A673 (cell line): ENCODE measurements around the gene CYP4V2. TPM values are rescaled to one million over a fixed set of nuclear protein-coding genes. Genes with fewer than 3 reads are reported as not detected.

Experiments used
- BruUV-seq: library from RNA; stranded (reverse); fragments of 400-500 nt; replicated peaks from 2 replicates; lab custom pipeline; 2021; lab: Mats Ljungman, UMichigan
- CTCF ChIA-PET: fragments of 300-600 bp; sonication (Branson Sonifier 250); formaldehyde crosslinking; loops from one replicate; lab custom pipeline; 2022; ENCODE audit warnings: antibody characterized with exemption; lab: Charles Lee
- POLR2A ChIA-PET: fragments of 300-600 bp; sonication (Branson Sonifier 250); formaldehyde crosslinking; loops from one replicate; lab custom pipeline; 2022; ENCODE audit warnings: antibody characterized with exemption; ENCODE audit not compliant: low non-redundant PET; lab: Charles Lee
- DNase-seq: peaks from one replicate; pipeline ENCODE4 v3.0.0-alpha.2; 2015; ENCODE audit warnings: low spot score
- H3K27ac ChIP-seq: fragments of 200-600 bp; sonication (generic); 2 replicates; pipeline ENCODE4 v1.5.1; 2016; ENCODE audit warnings: mixed run types, low read depth, mild to moderate bottlenecking, mixed read lengths, antibody characterized with exemption, low read length; ENCODE audit not compliant: poor library complexity, severe bottlenecking
- H3K27me3 ChIP-seq: fragments of 200-600 bp; sonication (generic); replicated peaks from 2 replicates; pipeline ENCODE4 v1.6.1; 2017; ENCODE audit warnings: mixed run types, low read depth, mild to moderate bottlenecking, mixed read lengths, antibody characterized with exemption, low read length; ENCODE audit not compliant: insufficient read depth, poor library complexity
- H3K36me3 ChIP-seq: fragments of 200-600 bp; sonication (generic); 2 replicates; pipeline ENCODE4 v1.6.1; 2016; ENCODE audit warnings: mixed run types, mild to moderate bottlenecking, mixed read lengths, antibody characterized with exemption, low read length; ENCODE audit not compliant: insufficient read depth, poor library complexity, severe bottlenecking
- H3K4me1 ChIP-seq: fragments of 200-600 bp; sonication (generic); 2 replicates; pipeline ENCODE4 v1.6.1; 2017; ENCODE audit warnings: mixed run types, mild to moderate bottlenecking, mixed read lengths, antibody characterized with exemption, low read length; ENCODE audit not compliant: insufficient read depth, poor library complexity, severe bottlenecking
- H3K4me3 ChIP-seq: fragments of 200-600 bp; sonication (generic); 2 replicates; pipeline ENCODE4 v1.5.1; 2016; ENCODE audit warnings: low read depth, mixed run types, mild to moderate bottlenecking, mixed read lengths, low read length; ENCODE audit not compliant: poor library complexity, severe bottlenecking
- H3K9me3 ChIP-seq: fragments of 200-600 bp; sonication (generic); 2 replicates; pipeline ENCODE4 v1.6.1; 2016; ENCODE audit warnings: mixed run types, low read depth, mild to moderate bottlenecking, mixed read lengths, antibody characterized with exemption, low read length; ENCODE audit not compliant: poor library complexity, severe bottlenecking
- EZH2 ChIP-seq: fragments of 200-600 bp; sonication (generic); IDR thresholded peaks from 2 replicates; pipeline ENCODE4 v1.6.1; 2017; ENCODE audit warnings: borderline replicate concordance, low read depth, mild to moderate bottlenecking, mixed read lengths, antibody characterized with exemption, low read length; ENCODE audit not compliant: poor library complexity, severe bottlenecking
- intact Hi-C: fragments of 100-400 bp; cut with micrococcal nuclease; formaldehyde crosslinking; loops from one replicate; pipeline ENCODE4 v1.10.0; 2022; ENCODE audit not compliant: unreplicated experiment
- total RNA-seq: library from RNA; stranded (reverse); gene quantifications from 2 replicates; pipeline ENCODE4 v1.2.3, GENCODE V29; 2021
- TF ChIP-seq, protein P1 (sequence below): fragments of 300-800, 200-600 bp; sonication (generic); conservative IDR thresholded peaks from 2 replicates; pipeline ENCODE4 v1.5.1; 2017; ENCODE audit warnings: low read depth, mild to moderate bottlenecking, antibody characterized with exemption, low read length, moderate library complexity, mixed read lengths

Gene CYP4V2
- total RNA-seq, 1 experiment from 2014 or later = 14.3 TPM

GRCh38 chr4:186227221-186227620, 35.9 kb downstream of the CYP4V2 start, which contains the start of gene KLKB1:
KLKB1 (plus strand) TSS chr4:186227507; CDS start chr4:186228196, 689 bp downstream.
- DNase-seq = peak; percentile 18
- no TSS peak for BruUV-seq
- POLR2A ChIA-PET = no interaction called here
- Histone ChIP-seq H3K4me1 (no peaks in the 10 kb centered on the region), H3K4me3 (no peak within 1 kb of the TSS), H3K27ac (no peak within 1 kb of the TSS), H3K36me3 (no peaks in the 10 kb centered on the region), H3K9me3 (peaks cover 9% of the 10 kb centered on the region), H3K27me3 (no peaks in the 10 kb centered on the region)
- CTCF ChIA-PET = no interaction called here
- intact Hi-C loops = no loop called here
- TF ChIP-seq EZH2 = no peak
- TF ChIP-seq, protein P1, sequence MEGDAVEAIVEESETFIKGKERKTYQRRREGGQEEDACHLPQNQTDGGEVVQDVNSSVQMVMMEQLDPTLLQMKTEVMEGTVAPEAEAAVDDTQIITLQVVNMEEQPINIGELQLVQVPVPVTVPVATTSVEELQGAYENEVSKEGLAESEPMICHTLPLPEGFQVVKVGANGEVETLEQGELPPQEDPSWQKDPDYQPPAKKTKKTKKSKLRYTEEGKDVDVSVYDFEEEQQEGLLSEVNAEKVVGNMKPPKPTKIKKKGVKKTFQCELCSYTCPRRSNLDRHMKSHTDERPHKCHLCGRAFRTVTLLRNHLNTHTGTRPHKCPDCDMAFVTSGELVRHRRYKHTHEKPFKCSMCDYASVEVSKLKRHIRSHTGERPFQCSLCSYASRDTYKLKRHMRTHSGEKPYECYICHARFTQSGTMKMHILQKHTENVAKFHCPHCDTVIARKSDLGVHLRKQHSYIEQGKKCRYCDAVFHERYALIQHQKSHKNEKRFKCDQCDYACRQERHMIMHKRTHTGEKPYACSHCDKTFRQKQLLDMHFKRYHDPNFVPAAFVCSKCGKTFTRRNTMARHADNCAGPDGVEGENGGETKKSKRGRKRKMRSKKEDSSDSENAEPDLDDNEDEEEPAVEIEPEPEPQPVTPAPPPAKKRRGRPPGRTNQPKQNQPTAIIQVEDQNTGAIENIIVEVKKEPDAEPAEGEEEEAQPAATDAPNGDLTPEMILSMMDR = no peak

- H3K9me3 ChIP-seq = peaks cover 9% of the 10 kb centered on the region
- H3K4me3 ChIP-seq = no peak overlapping the region
- DNase-seq = peak; percentile 26
- H3K27ac ChIP-seq = no peak overlapping the region
- no peaks in the 10 kb centered on the region for H3K36me3 ChIP-seq
- CTCF ChIA-PET = no interaction called here
- no peaks in the 10 kb centered on the region for H3K4me1 ChIP-seq
- no peak for TF ChIP-seq EZH2
- TF ChIP-seq, protein P1 = no peak
- BruUV-seq = no TSS peak
- POLR2A ChIA-PET = no interaction called here
- H3K27me3 ChIP-seq = no peaks in the 10 kb centered on the region
- intact Hi-C loops = no loop called here
These were observed 36.6 kb downstream of the CYP4V2 start for GRCh38 chr4:186227744-186228513.

DNA sequence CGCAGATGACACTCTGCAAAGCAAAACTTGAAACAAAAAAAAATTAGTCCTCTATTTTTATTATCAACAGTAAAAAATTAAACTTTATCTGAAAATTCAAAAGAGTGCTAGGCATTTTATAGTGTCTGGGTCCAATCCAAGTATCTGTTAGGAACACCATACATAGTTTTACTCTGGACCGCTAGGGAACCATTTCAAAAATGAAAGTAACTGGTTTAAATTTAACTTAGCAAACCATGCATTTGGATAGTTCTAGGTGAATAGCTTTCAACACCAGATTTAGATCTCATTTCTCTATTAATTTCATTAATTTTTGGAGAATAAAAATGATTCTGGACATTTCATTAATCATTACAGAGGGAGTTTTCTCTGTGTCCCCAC, 37.1 kb downstream of the CYP4V2 start:
- Histone ChIP-seq H3K36me3 (no peaks in the 10 kb centered on the region), H3K4me3 (no peak overlapping the region), H3K27me3 (no peaks in the 10 kb centered on the region), H3K27ac (no peak overlapping the region), H3K4me1 (no peaks in the 10 kb centered on the region), H3K9me3 (peaks cover 9% of the 10 kb centered on the region)
- TF ChIP-seq EZH2 = no peak
- TF ChIP-seq, protein P1 = no peak
- POLR2A ChIA-PET = no interaction called here
- intact Hi-C loops = no loop called here
- no TSS peak for BruUV-seq
- no peak for DNase-seq
- CTCF ChIA-PET = no interaction called here
